K562 (cell line): ENCODE results near the gene STK17A. TPM values are rescaled to one million over a fixed set of nuclear protein-coding genes. Genes with fewer than 3 reads are reported as not detected.

Source experiments
- ATAC-seq: fragments of 200-7000 bp; cut with Tn5 transposase; 3 replicates; pipeline ENCODE4 v1.9.1; 2020; ENCODE audit warnings: moderate library complexity
- BruUV-seq: library from RNA; stranded (reverse); fragments of 400-500 nt; replicated peaks from 2 replicates; lab custom pipeline; 2021; lab: Mats Ljungman, UMichigan
- CTCF ChIA-PET: fragments of 300-600 bp; formaldehyde crosslinking; extraction: SDS; loops from one replicate; lab custom pipeline; 2021; ENCODE audit warnings: low intra/inter-chr PET ratio; lab: Yijun Ruan, JAX
- POLR2A ChIA-PET: fragments of 300-600, 350-650 bp; sonication (Branson Sonifier 250); formaldehyde crosslinking; extraction: SDS; loops from one replicate; lab custom pipeline; 2021; ENCODE audit warnings: antibody characterized with exemption, inconsistent platforms; lab: Yijun Ruan, JAX
- DNase-seq, 4 experiments: peaks; one replicate each; pipeline versions ENCODE4 v3.0.0 to v3.0.0-alpha.2; 2011 to 2018; ENCODE audit warnings: low spot score in 3 of 4, mixed read lengths in 3 of 4; ENCODE audit errors: extremely low read depth in 1 of 4
- FAIRE-seq: peaks from 2 replicates; lab custom pipeline; 2011; peaks lifted over from hg19 to GRCh38; lab: Jason Lieb, UNC
- H2AFZ ChIP-seq: 2 replicates; pipeline ENCODE4 v1.6.0; 2011; ENCODE audit warnings: low read depth, low read length, control low read depth, inconsistent platforms
- H3K27ac ChIP-seq: fragments of 200-600 bp; 3 replicates; pipeline ENCODE4 v1.8.0; 2011; ENCODE audit warnings: low read depth, mild to moderate bottlenecking, control low read depth, inconsistent platforms, low read length, moderate library complexity, mixed read lengths; ENCODE audit errors: extremely low read depth
- H3K27me3 ChIP-seq, 2 experiments: fragments of 300-600 bp in 1 of 2; 2 replicates in 1 of 2; 3 replicates in 1 of 2; pipeline versions ENCODE4 v1.6.0 to v1.8.0; 2011; ENCODE audit warnings: inconsistent platforms in 2 of 2, low read length in 2 of 2, mild to moderate bottlenecking in 1 of 2, mixed read lengths in 1 of 2, moderate library complexity in 1 of 2; ENCODE audit not compliant: control insufficient read depth in 2 of 2, insufficient read depth in 2 of 2
- H3K36me3 ChIP-seq: fragments of 300-600 bp; 3 replicates; pipeline ENCODE4 v1.8.0; 2011; ENCODE audit warnings: mild to moderate bottlenecking, low read length, inconsistent platforms; ENCODE audit not compliant: control insufficient read depth, insufficient read depth
- H3K4me1 ChIP-seq, 2 experiments: fragments of 200-600 bp in 1 of 2; replicated peaks in 1 of 2; 2 replicates in 1 of 2; 3 replicates in 1 of 2; pipeline versions ENCODE4 v1.5.1 to v1.8.0; 2011; ENCODE audit warnings: inconsistent platforms in 2 of 2, low read length in 2 of 2, mild to moderate bottlenecking in 1 of 2, mixed read lengths in 1 of 2, moderate library complexity in 1 of 2; ENCODE audit not compliant: control insufficient read depth in 2 of 2, insufficient read depth in 2 of 2
- H3K4me2 ChIP-seq: 2 replicates; pipeline ENCODE4 v1.6.1; 2011; ENCODE audit warnings: low read length, control low read depth, inconsistent platforms, mixed read lengths; ENCODE audit not compliant: insufficient read depth
- H3K4me3 ChIP-seq: fragments of 200-600 bp; sonication (generic), shearing (Covaris generic); 2 replicates; pipeline ENCODE4 v1.5.1; 2016; ENCODE audit warnings: control low read depth, inconsistent platforms
- H3K79me2 ChIP-seq: fragments of 200-600 bp; 3 replicates; pipeline ENCODE4 v1.8.0; 2011; ENCODE audit warnings: low read length, inconsistent platforms; ENCODE audit not compliant: control insufficient read depth, insufficient read depth
- H3K9ac ChIP-seq, 2 experiments: 2 replicates each; pipeline versions ENCODE4 v1.6.0 to v1.6.1; 2011; ENCODE audit warnings: low read depth in 2 of 2, low read length in 2 of 2, control low read depth in 1 of 2, inconsistent platforms in 1 of 2, mild to moderate bottlenecking in 1 of 2, mixed read lengths in 1 of 2; ENCODE audit not compliant: insufficient read depth in 1 of 2
- H3K9me1 ChIP-seq: one replicate; pipeline ENCODE4 v1.6.0; 2011; ENCODE audit warnings: inconsistent platforms, mild to moderate bottlenecking, low read length, moderate library complexity; ENCODE audit not compliant: control insufficient read depth, insufficient read depth
- H3K9me3 ChIP-seq: replicated peaks from 2 replicates; pipeline ENCODE4 v1.5.1; 2011; ENCODE audit warnings: low read depth, low read length, inconsistent platforms; ENCODE audit not compliant: control insufficient read depth, insufficient read depth
- H4K20me1 ChIP-seq: replicated peaks from 2 replicates; pipeline ENCODE4 v1.6.1; 2011; ENCODE audit warnings: low read length, inconsistent platforms, mixed read lengths; ENCODE audit not compliant: control insufficient read depth, insufficient read depth
- ADNP ChIP-seq: fragments of 200-800 bp; sonication (Bioruptor generic); IDR thresholded peaks from 2 replicates; pipeline ENCODE4 v1.6.1; 2016; ENCODE audit warnings: missing genetic modification characterization, missing compliant biosample characterization
- LCOR ChIP-seq: sonication (generic); formaldehyde crosslinking; IDR thresholded peaks from 2 replicates; pipeline ENCODE4 v1.8.0; 2022; ENCODE audit warnings: mild to moderate bottlenecking, missing genetic modification reagents
- PTRF ChIP-seq: fragments of 450-650 bp; IDR thresholded peaks from 2 replicates; pipeline ENCODE4 v1.6.1; 2016; ENCODE audit warnings: mild to moderate bottlenecking, missing genetic modification characterization, missing compliant biosample characterization
- SNIP1 ChIP-seq: fragments of 450-650 bp; IDR thresholded peaks from 2 replicates; pipeline ENCODE4 v1.7.1; 2017; ENCODE audit warnings: low read depth, mild to moderate bottlenecking
- WGBS: fragments of 100-300 bp; shearing (Covaris generic); methylation state at CpG from one replicate; pipeline ENCODE4 v1.1.6; 2016; ENCODE audit warnings: low coverage, mixed read lengths; ENCODE audit not compliant: insufficient coverage; ENCODE audit errors: missing lambda C conversion rate; 5-methylcytosine and 5-hydroxymethylcytosine counted together
- in situ Hi-C: fragments of 300-500 bp; cut with MboI; formaldehyde crosslinking; loops from 4 replicates; pipeline ENCODE4 v1.15.0; 2018; ENCODE audit warnings: inconsistent platforms, mixed read lengths
- intact Hi-C: fragments of 100-400 bp; cut with micrococcal nuclease; formaldehyde crosslinking; loops from 2 replicates; pipeline ENCODE4 v1.14.2; 2022
- polyA plus RNA-seq, 8 experiments: library from polyadenylated mRNA; depleted of rRNA in 4 of 8; stranded (reverse) in 5 of 8; unstranded in 3 of 8; fragments of >200 nt; fragmentation: Nextera tagmentation in 2 of 8; fragmentation: Illumina TruSeq in 1 of 8; extraction: Ambion mirVana in 2 of 8; extraction: Trizol in 1 of 8; gene quantifications; 2 replicates each; pipeline versions ENCODE4 v1.2.1 to v1.2.3, GENCODE V29; 2011 to 2014; ENCODE audit warnings: inconsistent platforms in 1 of 8, missing spikeins in 1 of 8
- total RNA-seq, 7 experiments: library from RNA; depleted of rRNA in 6 of 7; stranded (reverse); fragments of >200 nt in 6 of 7; fragmentation: Illumina TruSeq in 2 of 7; extraction: Trizol in 2 of 7; gene quantifications; 2 replicates each; pipeline versions ENCODE4 v1.2.1 to v1.2.3, GENCODE V29; 2011 to 2021; ENCODE audit warnings: low replicate concordance in 1 of 7
- TF ChIP-seq, protein P1 (sequence below): sonication (generic); formaldehyde crosslinking; IDR thresholded peaks from 2 replicates; pipeline ENCODE4 v1.8.0; 2022; ENCODE audit warnings: mild to moderate bottlenecking, missing genetic modification reagents

The STK17A gene
- total and polyA plus RNA-seq, 9 of the 15 experiments (the other 6 are each of a cell fraction or from before 2014, with no cell fraction given): 3.4 to 16.3 (median 13.2) TPM

GRCh38 chr7:43570688-43571365 lies 12.1 kb upstream of the STK17A start:
- H3K9me3 ChIP-seq: no peaks in the 10 kb centered on the region
- no peak overlapping the region for H3K4me3 ChIP-seq
- in situ Hi-C loops: no loop called here
- DNase-seq (no peak), ATAC-seq (no peak), FAIRE-seq (no peak)
- H3K27ac ChIP-seq: no peak overlapping the region
- peaks cover 0 to 12% of the 10 kb centered on the region in 2 experiments; a peak in 3 of 5 replicates for H3K4me1 ChIP-seq
- H3K79me2 ChIP-seq: no peaks in the 10 kb centered on the region
- no peaks in the 10 kb centered on the region for H4K20me1 ChIP-seq
- BruUV-seq: no TSS peak
- CTCF ChIA-PET: no interaction called here
- no peak for TF ChIP-seq SNIP1
- TF ChIP-seq, protein P1, sequence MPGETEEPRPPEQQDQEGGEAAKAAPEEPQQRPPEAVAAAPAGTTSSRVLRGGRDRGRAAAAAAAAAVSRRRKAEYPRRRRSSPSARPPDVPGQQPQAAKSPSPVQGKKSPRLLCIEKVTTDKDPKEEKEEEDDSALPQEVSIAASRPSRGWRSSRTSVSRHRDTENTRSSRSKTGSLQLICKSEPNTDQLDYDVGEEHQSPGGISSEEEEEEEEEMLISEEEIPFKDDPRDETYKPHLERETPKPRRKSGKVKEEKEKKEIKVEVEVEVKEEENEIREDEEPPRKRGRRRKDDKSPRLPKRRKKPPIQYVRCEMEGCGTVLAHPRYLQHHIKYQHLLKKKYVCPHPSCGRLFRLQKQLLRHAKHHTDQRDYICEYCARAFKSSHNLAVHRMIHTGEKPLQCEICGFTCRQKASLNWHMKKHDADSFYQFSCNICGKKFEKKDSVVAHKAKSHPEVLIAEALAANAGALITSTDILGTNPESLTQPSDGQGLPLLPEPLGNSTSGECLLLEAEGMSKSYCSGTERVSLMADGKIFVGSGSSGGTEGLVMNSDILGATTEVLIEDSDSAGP (CRISPR knock-in tag): no peak
- no peak for TF ChIP-seq LCOR (CRISPR knock-in tag)
- no peak for TF ChIP-seq PTRF (tag)
- no peak for TF ChIP-seq ADNP (tag)
- TF ChIP-seq, all 486 proteins: peak for 0
- intact Hi-C loops: no loop called here
- Histone ChIP-seq H3K9me1 (no peaks in the 10 kb centered on the region), H3K4me2 (no peak overlapping the region), H3K9ac (no peak overlapping the region), H3K27me3 (no peaks in the 10 kb centered on the region), H2AFZ (no peak overlapping the region; the same call in 1 of the 2 replicates), H3K36me3 (no peaks in the 10 kb centered on the region)
- 48% methylated on average over 4 of the region's 4 CpGs for WGBS
- POLR2A ChIA-PET: interaction anchor here (2.8 kb wide), 1 partner anchor 12 kb away, joined by 16 read pairs; the partner anchor contains the start of gene STK17A
